Endothelial cell of umbilical vein (primary cell): ENCODE results near the gene KLB.

ENCODE experiments used
- POLR2AphosphoS5 ChIP-seq: IDR thresholded peaks from 2 replicates; pipeline ENCODE4 v1.6.1; 2012; ENCODE audit warnings: low read depth, mild to moderate bottlenecking, control low read depth, low read length, moderate library complexity; ENCODE audit not compliant: insufficient read depth
- TF ChIP-seq, protein P1 (sequence below), 2 donors: IDR thresholded peaks; 1 replicate in 1 of 2; 2 replicates in 1 of 2; pipeline ENCODE4 v1.5.1; 2011; ENCODE audit warnings: low read length in 2 of 2, mild to moderate bottlenecking in 2 of 2, moderate library complexity in 2 of 2, control low read depth in 1 of 2, inconsistent platforms in 1 of 2, low read depth in 1 of 2; ENCODE audit not compliant: insufficient read depth in 1 of 2; ENCODE audit errors: extremely low read depth in 1 of 2

- TF ChIP-seq, protein P1, sequence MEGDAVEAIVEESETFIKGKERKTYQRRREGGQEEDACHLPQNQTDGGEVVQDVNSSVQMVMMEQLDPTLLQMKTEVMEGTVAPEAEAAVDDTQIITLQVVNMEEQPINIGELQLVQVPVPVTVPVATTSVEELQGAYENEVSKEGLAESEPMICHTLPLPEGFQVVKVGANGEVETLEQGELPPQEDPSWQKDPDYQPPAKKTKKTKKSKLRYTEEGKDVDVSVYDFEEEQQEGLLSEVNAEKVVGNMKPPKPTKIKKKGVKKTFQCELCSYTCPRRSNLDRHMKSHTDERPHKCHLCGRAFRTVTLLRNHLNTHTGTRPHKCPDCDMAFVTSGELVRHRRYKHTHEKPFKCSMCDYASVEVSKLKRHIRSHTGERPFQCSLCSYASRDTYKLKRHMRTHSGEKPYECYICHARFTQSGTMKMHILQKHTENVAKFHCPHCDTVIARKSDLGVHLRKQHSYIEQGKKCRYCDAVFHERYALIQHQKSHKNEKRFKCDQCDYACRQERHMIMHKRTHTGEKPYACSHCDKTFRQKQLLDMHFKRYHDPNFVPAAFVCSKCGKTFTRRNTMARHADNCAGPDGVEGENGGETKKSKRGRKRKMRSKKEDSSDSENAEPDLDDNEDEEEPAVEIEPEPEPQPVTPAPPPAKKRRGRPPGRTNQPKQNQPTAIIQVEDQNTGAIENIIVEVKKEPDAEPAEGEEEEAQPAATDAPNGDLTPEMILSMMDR (IDR thresholded peaks at IDR 0.05; ENCODE audit: extremely low read depth in 1 of 2, insufficient read depth in 1 of 2, low read depth in 1 of 2, low read length in 2 of 2) = no peak
- no peak for TF ChIP-seq POLR2AphosphoS5
These were observed 36.3 kb downstream of the KLB start for GRCh38 chr4:39442998-39443397.
